ENCODE measurements around the gene SLC8B1.

Gene SLC8B1

GRCh38 chr12:113334786-113335539 lies at the start of gene SLC8B1:
Gene SLC8B1 (minus strand): TSS chr12:113335109. CDS start chr12:113332878, 2,231 bp downstream.
- peak; percentile 83 for DNase-seq (ENCODE audit: low read depth, low spot score)

DNA sequence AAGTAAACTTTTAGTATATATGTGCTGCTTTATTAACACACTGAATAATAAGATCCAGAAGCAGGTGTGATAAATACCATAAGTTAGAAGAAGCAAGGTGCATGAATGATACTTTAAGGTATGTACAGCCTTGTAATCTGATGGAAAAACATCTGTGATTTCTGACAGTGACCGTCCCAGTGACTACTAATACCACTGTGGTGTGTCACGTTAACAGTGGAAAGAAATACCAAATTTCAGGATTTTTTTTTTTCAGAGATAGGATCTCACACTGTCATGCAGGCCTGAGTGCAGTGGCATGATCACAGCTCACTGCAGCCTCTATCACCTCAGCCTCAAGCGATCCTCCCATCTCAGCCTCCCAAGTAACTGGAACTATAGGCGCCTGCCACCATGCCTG lies 47.3 kb upstream of the SLC8B1 start:
- DNase-seq (ENCODE audit: low read depth, low spot score), result no peak

GRCh38 chr12:113381220-113381619 lies 46.3 kb upstream of the SLC8B1 start:
- no peak for DNase-seq (ENCODE audit: low read depth, low spot score)

GRCh38 chr12:113378291-113378690 lies 43.4 kb upstream of the SLC8B1 start:
- no peak for DNase-seq (ENCODE audit: low read depth, low spot score)

DNA sequence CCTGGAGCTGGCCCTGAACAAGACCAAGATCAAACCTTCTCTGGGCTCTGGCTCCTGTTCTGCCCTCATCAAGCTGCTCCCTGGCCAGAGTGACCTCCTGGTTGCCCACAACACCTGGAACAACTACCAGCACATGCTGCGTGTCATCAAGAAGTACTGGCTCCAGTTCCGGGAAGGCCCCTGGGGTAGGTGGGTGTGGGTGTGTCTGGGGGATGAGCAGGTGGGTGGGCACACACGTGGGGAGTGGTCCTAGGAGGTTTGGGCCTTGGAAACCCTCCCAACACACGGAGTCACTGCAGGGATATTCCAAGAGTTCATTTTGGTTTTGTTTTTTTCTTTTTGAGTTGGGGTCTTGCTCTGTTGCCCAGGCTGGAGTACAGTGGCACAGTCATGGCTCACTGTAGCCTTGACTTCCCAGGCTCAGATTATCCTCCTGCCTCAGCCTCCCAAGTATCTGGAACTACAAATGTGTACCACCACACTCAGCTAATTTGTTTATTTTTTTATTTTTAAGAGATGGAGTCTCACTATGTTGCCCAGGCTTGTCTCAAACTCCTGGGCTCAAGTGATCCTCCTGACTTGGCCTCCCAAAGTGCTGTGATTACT lies 40.0 kb upstream of the SLC8B1 start:
- no peak for DNase-seq (ENCODE audit: low read depth, low spot score)

DNA sequence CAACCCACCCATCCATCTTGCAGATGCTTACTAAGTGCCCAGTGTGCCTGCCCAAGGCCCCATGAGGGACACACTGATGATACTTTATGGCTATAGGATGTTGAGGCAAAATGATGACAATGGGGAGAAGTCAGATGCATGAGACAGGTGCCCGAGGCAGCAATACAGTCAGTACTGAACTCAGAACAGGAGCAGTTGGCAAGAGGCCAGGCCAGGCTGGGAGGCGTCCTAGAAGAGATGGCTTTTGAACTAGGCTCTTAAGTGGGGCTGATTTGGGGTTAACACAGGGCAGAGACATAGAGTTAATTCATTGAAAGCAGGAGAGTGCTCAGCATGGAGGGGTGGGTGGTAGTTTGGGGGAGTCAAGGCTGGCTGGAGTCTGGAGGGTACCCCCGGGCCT lies 39.1 kb upstream of the SLC8B1 start:
- no peak for DNase-seq (ENCODE audit: low read depth, low spot score)

DNA sequence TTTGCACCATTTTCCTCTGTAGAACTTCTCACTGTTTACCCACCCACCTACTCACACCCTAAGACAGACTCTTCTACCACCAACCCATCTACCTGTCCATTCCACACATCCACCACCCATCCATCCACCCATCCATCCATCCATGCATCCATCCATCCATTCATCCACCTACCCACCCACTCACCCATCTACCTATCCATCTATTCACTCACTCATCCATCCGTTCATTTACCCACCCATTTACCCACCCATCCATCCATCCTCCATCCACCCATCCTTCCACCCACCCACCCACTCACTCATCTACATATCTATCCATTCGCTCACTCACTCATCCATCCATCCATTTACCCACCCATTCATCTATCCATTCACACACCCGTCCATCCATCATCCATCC lies 38.5 kb upstream of the SLC8B1 start:
- no peak for DNase-seq (ENCODE audit: low read depth, low spot score)

GRCh38 chr12:113372371-113372770 lies 37.5 kb upstream of the SLC8B1 start:
- no peak for DNase-seq (ENCODE audit: low read depth, low spot score)

- DNase-seq (ENCODE audit: low read depth, low spot score), result no peak
These were observed 36.9 kb upstream of the SLC8B1 start for GRCh38 chr12:113371808-113372207.

GRCh38 chr12:113370923-113371682 lies 36.2 kb upstream of the SLC8B1 start:
- DNase-seq (ENCODE audit: low read depth, low spot score), result no peak

GRCh38 chr12:113369391-113369985 lies 34.6 kb upstream of the SLC8B1 start:
- DNase-seq (ENCODE audit: low read depth, low spot score), result no peak

GRCh38 chr12:113368331-113368730 lies 33.4 kb upstream of the SLC8B1 start:
- no peak for DNase-seq (ENCODE audit: low read depth, low spot score)

DNA sequence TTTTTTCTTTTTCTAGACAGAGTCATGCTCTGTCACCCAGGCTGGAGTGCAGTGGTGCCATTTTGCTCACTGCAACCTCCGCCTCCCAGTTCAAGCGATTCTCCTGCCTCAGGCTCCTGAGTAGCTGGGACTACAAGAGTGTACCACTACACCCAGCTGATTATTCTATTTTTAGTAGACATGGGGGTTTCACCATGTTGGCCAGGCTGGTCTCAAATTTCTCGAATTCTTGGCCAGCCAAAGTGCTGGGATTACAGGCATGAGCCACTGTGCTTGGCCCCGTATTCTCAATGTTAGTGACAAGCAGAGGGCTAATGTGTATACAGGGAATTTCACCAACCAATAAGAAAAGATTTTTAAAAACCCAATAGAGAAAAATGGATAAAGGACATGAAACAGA lies 31.9 kb upstream of the SLC8B1 start:
- DNase-seq (ENCODE audit: low read depth, low spot score), result no peak

DNA sequence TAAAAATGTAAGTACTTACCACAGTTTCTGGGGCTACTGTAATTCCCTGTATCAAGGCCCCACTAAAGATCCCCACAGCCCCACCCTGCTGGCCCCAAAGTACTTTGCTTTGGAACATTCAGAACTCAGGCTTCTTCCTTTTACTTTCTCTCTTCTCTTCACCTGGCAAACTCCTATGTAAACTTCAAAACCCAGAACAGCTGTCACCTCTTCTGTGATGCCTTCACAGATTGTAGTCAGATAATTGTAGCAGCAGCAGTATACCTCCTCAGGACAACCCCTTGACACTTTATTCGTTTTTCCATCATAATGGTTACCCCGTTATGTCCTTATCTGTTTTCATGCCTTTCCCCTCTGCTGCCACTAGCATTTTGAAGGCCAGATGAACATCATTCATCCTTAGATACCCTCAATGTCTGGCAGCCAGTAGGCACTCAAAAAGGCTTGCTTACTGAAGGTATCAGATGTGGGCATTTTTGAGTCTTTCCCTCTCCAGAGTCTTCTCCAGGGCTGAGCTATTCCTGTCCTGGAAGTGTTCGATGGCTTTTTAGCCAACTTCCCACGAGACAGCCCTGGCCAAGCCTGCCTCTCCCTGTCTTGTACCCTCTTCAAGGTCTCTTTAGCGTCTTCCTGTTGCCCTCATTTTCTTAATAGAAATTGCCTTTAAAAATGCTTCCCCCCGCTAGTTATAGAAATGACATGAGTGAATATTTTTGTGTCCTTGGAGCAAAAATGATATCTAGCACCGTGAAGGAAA lies 30.9 kb upstream of the SLC8B1 start:
- no peak for DNase-seq (ENCODE audit: low read depth, low spot score)

- no peak for DNase-seq (ENCODE audit: low read depth, low spot score)
These were observed 29.8 kb upstream of the SLC8B1 start for GRCh38 chr12:113364698-113365097.

DNA sequence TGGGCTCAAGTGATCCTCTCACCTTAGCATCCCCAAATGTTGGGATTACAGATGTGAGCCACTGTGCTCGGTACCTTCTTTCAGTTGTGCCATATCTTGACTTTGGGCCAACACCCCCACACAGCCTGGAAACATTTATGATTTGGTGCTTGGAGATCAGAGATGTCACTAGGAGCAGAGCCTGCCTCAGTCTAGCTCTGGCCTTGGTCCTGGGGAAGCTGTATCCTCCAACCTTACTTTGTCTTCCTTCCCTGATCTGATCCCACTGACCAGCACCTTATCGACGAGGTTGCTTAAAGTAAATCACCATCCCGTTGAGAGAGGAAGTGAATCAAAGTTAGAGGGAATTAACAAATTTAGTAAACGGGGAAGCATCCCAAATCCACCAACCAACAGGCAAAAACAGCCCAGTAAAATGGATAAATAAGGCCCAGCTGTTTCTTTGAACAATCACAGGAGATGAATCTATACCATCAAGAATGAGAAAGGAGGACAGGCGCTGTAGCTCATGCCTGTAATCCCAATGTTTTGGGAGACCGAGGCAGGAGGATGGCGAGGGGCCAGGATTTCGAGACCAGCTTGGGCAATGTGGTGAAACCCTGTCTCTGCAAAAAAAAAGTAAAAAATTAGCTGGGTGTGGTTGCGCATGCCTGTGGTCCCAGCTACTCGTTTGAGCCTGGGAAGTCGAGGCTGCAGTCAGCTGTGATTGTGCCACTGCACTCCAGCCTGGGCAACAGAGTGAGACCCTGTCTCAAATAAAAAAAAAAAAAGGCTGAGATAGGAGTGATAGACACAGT lies 26.9 kb upstream of the SLC8B1 start:
- no peak for DNase-seq (ENCODE audit: low read depth, low spot score)

- no peak for DNase-seq (ENCODE audit: low read depth, low spot score)
These were observed 25.2 kb upstream of the SLC8B1 start for GRCh38 chr12:113359939-113360748.

- DNase-seq (ENCODE audit: low read depth, low spot score), result no peak
These were observed 24.4 kb upstream of the SLC8B1 start for GRCh38 chr12:113359133-113359938.

Measured in ELF-1 (cell line).